ENCODE data around the gene SERTAD2.

Gene SERTAD2

GRCh38 chr2:64653109-64654062 lies at the start of gene SERTAD2:
Gene SERTAD2, minus strand, starts transcription at chr2:64653913. Its CDS starts 17,042 bp downstream, at chr2:64636871.
- DNase-seq = peak; percentile 93

DNA sequence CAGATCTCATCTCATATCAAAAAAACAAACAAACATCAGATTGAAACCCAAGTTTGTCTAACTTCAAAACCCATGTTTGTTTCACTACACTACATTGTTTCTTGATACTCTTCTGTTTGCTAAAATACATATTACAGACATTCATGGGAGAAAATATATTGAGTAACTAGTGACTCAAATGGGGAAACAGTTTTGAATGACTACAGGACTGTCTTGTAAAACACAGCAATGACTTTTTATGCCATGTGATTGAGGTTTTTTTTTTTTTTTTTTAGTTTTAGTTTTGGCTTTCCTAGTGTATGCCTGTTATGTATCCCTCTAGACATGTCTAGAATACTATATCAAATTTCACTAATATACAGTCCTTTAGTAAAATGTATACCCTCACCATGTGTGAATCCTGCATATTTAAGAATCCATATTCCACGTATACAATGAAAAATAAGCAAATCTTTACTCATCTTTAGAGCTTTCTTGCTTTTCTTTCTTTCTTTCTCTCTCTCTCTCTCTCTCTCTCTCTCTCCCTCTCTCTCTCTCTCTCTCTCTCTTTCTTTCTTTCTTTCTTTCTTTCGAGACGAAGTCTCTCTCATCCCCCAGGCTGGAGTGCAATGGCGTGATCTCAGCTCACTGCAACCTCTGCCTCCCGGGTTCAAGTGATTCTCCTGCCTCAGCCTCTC lies 46.6 kb upstream of the SERTAD2 start:
- DNase-seq = no peak

- no peak for DNase-seq
These were observed 46.0 kb upstream of the SERTAD2 start for GRCh38 chr2:64699712-64700111.

GRCh38 chr2:64698668-64699444 lies 45.1 kb upstream of the SERTAD2 start:
- DNase-seq = no peak

- no peak for DNase-seq
These were observed 44.5 kb upstream of the SERTAD2 start for GRCh38 chr2:64698177-64698643.

DNA sequence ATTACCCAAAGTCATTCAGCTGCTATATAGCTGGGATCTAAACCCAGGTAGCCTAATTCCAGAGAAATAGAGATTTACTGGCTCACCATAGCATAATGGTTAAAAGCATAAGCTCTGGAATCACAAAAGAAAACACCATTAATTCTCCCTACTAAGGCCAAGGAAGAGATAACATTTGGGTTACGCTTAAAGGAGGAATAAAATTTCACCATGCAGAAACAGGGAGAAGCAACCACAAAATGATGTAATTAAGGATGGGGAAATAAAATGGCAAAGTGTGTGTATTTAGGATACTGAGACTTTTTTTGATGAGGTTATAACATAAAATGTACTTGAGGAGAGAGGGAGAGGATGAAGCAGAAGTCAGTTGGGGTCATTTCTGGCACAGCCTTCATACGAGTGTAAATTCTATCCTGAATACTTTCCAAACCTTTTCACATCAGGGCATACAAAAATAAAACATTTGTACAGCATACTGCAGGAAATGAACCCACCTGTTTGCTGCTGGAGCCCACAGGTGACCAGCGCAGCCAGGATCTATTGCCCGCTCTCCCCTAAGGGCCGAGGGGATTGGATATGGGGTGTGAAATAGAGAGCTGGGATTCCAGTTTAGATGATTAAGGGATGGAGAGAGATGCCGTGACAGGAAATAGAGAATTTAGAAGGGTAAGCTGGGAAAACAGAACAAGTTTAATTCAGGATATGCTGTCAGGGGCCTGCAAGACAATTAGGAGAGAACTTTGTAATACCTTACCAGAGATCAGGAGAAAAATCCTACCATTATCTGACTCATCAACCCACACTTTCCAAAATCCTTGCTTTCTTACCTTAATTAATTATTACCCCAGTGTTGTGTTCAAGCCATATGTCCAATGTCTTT lies 43.8 kb upstream of the SERTAD2 start:
- DNase-seq = no peak

DNA sequence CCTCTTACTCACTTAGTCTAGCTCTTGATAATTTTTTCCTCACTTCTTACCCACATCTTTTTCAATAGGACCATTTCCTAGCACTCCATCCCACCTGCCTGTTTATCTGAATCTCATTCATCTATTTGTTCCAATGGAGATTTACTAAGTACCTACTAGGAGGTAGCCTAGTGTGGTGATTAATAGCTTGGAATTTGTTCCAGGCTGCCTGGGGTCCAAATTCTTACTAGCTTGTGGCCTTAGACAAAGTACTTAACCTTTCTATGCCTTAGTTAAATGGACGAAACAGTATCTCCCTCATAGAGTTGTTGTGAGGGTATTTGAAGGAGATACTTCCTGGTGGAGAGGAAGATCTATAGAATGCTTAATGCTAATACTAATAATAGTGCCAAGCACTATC lies 42.9 kb upstream of the SERTAD2 start:
- DNase-seq = no peak

GRCh38 chr2:64695721-64696261 lies 42.1 kb upstream of the SERTAD2 start:
- no peak for DNase-seq

DNA sequence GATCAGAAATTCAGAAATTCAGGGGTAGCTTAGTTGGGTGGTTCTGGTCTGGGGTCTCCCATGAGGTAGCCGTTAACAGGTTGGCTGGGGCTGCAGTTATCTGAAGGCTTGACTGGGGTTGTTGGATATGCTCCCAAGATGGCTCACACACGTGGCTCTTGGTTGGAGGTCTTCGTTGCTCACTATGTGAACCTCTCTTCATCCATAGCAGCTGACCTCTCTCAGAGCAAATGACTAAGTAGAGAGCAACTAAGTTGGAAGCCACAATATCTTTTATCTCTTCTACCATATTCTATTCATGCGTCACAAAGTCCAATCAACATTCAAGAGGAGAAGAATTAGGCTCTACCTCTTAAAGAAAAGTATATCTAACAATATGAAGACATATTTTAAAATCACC lies 38.7 kb upstream of the SERTAD2 start:
- no peak for DNase-seq

DNA sequence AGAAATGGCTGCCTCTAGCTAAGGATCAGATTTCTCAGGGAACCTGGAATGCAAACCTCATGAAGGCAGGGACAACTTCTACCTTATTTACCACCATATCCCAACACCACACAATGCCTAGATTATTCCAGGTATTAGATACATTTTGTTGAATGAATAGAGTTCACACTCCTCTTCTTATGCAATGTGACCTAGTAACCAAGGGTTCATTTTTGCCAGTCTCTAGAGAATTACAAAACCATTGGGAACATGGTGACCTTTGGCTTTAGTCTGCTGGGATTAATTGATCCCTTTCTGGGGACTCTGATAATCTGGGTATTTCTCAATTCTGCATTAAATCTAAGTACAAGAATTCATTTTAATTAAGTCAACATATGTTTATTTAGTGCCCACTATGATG lies 35.2 kb upstream of the SERTAD2 start:
- DNase-seq = no peak

DNA sequence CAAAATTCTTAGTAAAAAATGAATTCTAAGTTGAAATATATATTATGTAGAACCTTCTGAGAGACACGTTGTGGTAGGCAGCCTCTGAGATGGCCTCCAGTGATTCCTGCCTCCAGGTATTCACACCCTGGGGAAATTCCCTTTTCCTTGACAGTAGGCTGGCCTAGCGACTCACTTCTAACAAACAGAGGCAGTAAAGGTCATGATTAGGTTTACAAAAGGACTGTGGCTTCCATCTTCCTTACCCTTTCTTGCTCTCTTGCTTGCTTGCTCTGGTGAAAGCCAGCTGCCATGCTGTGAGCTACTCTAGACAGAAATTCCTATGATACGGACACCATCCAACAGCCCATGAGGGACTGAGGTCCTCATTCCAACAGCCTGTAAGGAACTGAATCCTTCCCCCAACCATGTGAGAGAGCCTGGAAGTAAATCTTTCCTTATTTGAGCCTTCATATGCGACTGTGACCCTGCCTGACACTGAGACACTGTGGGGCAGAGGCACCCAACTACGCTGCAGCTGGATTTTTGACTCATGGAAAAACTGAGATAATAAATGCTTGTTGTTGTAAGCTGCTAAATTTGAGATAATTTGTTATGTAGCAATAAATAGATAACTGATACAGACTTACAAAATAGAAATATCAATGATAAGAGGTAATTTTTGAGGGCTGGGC lies 32.7 kb upstream of the SERTAD2 start:
- DNase-seq = no peak

DNA sequence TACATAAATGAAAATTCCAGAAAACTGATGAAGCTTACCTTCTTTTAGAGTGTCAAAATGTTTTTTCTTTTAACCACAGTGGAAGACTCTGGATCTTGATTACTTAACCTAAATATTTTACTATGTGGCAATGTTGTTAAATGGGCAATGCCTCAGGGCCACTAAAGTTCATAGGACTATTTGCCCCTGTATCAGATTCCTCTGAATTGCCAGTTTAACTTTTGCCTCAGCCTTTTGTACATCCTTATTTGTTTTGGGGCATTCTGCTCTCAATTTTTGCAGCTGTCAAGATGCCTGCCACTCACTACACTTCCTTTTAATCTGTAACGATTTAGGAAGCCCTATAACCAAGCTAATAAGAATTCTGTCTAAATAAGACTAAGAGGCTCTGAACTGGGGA lies 31.7 kb upstream of the SERTAD2 start:
- DNase-seq = no peak

- DNase-seq = no peak
These were observed 30.2 kb upstream of the SERTAD2 start for GRCh38 chr2:64683771-64684510.

DNA sequence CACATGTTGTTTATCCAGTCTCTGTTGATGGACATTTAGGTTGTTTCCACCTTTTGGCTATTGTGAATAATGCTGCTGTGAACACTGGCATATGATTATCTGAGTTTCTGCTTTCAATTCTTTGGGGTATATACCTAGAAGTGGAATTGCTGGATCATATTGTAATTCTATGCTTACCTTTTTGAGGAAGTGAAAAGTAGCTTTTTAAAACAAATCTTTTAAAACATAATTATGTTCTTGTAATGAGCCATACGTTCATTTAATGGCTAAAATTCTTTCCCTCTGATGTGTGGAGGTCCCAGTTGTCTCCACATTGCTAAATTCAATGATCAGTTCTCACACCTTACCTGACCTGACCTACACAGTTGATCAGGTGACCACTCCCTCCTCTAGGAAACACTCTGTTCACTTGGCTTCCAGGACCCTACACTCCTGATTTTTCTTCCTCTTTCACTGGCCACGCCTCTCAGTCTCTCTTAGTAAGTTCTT lies 27.8 kb upstream of the SERTAD2 start:
- no peak for DNase-seq

DNA sequence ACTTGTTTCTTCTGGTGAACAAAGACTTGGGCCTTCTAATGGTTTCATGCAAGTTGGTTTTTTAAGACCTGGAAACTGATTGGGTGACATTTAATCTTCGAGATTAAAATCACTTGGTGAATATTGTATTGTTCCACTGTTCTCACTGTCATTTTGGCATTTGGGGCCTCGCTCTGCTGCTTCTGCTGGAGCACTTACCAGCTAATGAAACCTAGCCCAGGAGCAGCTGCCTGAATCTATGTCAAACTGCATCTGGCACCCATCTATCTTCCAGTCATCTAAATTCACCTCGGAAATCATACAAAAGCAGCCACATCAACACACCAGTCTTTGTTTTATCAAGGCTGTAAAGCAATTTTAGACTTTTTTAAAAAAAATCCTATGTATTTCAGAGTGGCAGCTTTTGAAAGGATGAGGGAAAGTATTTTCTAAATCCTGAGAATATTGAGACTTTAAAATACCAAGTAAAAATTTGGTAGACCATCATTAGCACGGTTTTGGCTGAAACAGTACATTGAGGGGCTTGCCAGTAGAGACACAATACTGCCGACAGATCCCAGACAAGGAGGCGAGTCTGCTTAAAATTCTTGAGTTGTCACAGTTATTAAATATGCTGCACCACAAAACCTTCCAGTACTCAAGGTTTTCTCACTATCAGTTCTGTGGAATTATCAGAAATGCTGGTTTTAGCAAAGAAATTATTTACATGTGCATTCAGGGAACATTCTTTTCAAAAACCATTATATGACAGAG lies 26.1 kb upstream of the SERTAD2 start:
- peak; percentile 12 for DNase-seq

- DNase-seq = no peak
These were observed 25.3 kb upstream of the SERTAD2 start for GRCh38 chr2:64678771-64679590.

- no peak for DNase-seq
These were observed 23.8 kb upstream of the SERTAD2 start for GRCh38 chr2:64677530-64677929.

- no peak for DNase-seq
These were observed 22.1 kb upstream of the SERTAD2 start for GRCh38 chr2:64675860-64676259.

GRCh38 chr2:64672708-64673107 lies 19.0 kb upstream of the SERTAD2 start:
- no peak for DNase-seq

Measured in retina (tissue), 1 donor.